Measurements from ENCODE around the gene TCL1B. TPM values are rescaled to one million over a fixed set of nuclear protein-coding genes. Genes with fewer than 3 reads are reported as not detected.
"Not testable (repeated sequence)": the region's sequence is repeated elsewhere in the genome, so short reads cannot be mapped to it uniquely, and the experiment has no call there.

TCL1B gene
- total RNA-seq, 1 donor from 2014 or later, result not detected

- DNase-seq (ENCODE audit: low spot score), result no peak
Observed at GRCh38 chr14:95703341-95703740, 17.1 kb downstream of the TCL1B start.

DNA sequence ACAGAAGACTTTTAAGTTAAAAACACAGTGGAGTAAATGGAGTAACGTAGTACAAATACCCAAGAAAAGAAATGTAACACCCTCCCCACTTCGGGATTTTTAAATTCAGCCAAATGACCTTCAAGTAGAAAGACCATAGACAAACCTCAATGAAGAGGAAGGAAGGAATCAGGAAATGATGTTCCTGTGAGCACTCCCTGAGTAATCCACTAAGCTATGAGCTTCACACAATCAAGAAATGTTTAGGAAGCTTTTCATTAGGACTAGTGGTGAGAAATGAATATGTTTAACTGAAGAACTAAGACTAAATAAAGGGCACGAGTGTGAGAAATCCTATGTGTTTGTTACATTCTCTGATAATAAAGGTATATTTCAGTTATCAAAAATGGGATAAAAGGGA lies 17.6 kb downstream of the TCL1B start:
- no peak for DNase-seq (ENCODE audit: low spot score)

GRCh38 chr14:95705518-95705917 lies 19.3 kb downstream of the TCL1B start:
- no peak for DNase-seq (ENCODE audit: low spot score)

GRCh38 chr14:95707327-95707726 lies 21.1 kb downstream of the TCL1B start:
- no peak for DNase-seq (ENCODE audit: low spot score)

GRCh38 chr14:95710106-95710505 lies 23.9 kb downstream of the TCL1B start:
- DNase-seq (ENCODE audit: low spot score), result no peak

DNA sequence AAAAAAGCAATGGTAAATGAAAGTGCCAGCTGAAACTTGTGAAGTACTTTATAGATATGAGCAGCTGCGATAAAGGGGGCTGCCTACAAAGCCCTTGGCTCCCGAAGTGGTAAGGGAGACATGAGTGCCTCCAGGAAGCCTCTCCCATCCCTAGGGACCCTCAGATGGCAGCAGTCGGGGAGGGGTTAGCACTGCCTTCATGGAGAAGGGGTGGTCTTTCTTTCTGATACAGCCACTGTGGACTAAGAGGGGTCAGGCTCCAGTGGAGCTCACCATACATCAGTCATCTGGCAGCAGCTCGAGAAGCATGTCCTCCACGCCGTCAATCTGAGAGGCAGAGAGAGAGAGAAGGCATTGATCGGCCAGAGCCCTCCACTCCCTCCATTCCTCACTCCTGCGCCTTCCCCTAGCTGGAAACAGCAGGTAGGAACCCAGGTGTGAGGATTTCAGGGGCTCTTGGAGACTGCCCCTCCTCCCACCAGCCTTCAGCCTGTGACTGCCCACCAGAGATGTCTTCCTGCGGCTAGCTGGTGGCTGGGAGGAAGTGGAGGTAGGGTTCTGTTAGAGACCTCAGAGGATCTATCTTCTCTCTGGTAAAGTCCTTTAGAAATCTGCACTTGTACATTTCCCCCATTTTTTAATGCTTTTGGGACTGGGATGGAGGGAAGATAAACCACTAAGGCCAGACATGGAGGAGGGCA lies 25.4 kb downstream of the TCL1B start:
- DNase-seq (ENCODE audit: low spot score), result no peak

DNA sequence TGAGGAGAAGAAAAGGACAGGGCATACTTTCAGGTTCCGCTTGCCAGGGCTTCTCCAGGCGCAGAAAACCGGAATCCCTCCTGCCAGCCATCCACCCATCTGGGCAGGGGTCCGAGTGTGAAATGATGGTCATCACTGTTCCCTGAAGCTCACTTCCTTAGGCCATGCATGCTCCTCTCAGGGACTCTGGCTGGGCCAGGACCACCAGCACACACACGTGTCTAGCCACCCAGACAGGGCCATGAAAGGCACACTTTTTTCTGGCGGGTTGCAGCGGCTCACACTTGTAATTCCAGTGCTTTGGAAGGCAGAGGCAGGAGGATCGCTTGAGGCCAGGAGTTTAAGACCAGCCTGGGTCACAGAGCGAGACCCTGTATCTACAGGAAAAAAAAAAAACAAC lies 26.2 kb downstream of the TCL1B start:
- DNase-seq (ENCODE audit: low spot score), result no peak

DNA sequence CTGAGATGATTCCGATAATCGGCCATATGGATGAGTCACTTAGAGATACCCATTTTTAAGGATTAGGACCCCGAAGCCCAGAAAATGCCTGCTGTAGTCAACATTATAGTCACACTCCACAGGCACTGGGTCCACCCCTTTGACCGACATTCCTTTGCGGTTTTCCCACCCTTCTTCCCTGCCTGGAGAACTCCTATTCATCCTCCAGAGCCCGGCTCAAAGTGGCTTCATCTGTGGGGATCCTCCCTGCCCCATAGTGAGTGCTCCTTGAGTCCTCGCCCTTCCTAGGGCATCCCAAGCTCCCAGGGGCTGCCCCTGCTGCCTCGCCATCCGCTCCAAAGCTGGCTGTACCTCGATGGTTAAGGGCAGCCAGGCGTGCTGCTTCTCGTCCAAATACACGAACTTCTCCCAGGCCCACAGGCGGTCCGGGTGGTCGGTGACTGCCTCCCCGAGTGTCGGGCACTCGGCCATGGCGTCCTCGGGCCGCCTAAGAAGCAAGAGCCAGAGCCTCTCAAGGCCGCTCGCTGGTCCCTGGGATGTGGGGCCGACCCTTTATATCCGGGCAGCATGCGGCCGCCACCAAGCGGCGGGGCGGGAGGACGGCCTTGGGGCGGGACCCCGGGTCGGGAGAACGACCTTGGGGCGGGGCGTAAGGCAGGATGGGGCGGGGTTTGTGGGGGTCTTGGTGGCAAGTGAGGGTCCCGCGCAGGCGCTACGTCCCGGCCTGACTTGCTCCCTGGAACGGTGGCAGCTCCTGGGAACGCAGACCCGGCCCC lies 27.6 kb downstream of the TCL1B start, which contains the start of gene TCL1A:
Gene TCL1A, minus strand, starts transcription at position 530 of the 776 bp plus-strand sequence. Its CDS starts 59 bp downstream, at position 471.
- DNase-seq (ENCODE audit: low spot score), result no peak

DNA sequence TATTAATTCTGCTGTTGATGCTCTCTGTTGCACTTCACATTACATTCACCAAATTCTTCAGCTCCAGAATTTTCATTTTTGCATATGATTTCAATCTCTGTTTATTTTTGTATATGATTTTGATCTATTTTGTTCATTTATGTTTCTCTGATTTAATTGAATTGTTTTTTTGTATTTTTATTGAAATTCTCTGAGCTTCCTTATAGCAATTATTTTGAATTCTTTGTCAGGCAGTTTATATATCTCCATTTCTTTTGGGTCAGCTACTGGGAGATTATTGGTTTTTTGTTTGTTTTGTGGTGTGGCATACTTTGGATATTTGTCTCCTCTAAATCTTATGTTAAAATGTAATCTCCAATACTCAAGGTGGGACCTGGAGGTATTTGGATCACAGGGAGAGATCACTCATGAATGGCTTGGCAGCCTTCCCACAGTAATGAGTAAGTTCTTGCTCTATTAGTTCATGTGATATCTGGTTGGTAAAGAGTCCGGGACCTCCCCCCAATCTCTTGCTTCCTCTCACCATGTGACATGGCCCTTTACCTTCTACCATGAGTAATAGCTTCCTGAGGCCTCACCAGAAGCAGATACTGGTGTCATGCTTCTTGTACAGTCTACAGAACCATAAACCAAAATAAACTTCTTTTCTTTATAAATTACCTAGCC lies 36.4 kb downstream of the TCL1B start:
- DNase-seq (ENCODE audit: low spot score), result no peak

GRCh38 chr14:95725685-95726336 lies 39.6 kb downstream of the TCL1B start:
- DNase-seq (ENCODE audit: low spot score), result no peak

GRCh38 chr14:95727056-95727700 lies 41.0 kb downstream of the TCL1B start:
- no peak for DNase-seq (ENCODE audit: low spot score)

GRCh38 chr14:95729402-95730028 lies 43.3 kb downstream of the TCL1B start:
- not testable (repeated sequence) for DNase-seq (ENCODE audit: low spot score)

- DNase-seq (ENCODE audit: low spot score), result no peak
Observed at GRCh38 chr14:95730126-95730525, 43.9 kb downstream of the TCL1B start.

DNA sequence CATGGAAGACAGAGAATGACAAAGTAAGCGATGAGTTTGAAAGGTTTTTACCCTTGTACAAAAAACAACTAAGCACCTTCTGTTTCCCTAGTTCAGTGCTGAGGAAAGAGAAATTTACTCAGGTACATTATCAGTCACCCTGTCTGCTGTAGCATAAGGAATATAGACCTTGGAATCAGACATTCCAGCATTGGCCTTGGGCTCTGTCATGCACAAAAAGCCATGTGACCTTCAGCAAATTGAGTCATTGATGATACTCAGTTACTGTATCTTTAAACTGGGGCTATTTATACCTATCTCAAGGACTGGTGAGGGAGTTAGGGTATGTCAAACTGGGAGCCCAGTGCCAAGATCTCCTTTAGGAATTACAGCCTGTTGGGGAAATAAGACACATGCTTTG lies 47.0 kb downstream of the TCL1B start:
- DNase-seq (ENCODE audit: low spot score), result no peak

DNA sequence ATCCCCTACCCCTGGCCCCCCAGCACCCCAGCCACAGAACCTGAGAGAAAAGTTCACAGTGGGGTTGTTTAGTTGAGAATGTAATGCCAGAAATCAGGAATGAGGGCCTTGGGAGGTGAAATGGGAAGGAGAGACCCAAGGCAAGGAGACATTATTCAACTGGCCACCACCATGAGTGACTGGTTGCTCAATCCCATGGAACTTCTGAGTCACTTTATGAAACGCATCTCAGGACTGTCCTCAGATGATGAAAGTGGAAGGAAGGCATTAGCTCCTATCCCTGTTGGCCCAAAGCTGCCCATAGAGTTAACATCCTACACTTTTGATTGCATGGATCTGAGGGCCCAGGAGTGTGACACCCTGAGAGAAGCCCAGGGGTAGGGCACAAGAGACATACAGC lies 53.1 kb downstream of the TCL1B start:
- DNase-seq (ENCODE audit: low spot score), result no peak

DNA sequence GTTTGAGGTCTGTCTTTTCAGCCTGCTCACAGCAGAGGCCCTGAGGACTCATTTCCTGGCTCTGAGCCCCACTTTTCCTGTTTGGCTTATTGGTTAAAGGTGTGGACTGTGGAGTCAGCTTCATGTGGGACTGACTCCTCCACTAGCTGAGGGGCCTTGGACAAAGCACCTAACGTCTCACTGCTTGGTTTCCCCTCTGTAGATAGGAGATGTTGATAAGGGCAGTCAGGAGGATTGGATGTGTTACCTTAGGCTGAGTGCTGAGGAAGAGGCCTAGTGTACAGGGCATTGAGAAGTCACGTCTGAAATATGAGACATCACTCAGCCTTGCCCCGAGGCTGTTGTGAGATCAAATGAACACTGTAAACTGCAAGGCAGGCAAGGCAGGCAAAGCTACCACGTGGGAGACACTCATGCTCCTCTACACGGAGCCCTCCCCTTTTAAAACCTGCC lies 54.8 kb downstream of the TCL1B start:
- no peak for DNase-seq (ENCODE audit: low spot score)

DNA sequence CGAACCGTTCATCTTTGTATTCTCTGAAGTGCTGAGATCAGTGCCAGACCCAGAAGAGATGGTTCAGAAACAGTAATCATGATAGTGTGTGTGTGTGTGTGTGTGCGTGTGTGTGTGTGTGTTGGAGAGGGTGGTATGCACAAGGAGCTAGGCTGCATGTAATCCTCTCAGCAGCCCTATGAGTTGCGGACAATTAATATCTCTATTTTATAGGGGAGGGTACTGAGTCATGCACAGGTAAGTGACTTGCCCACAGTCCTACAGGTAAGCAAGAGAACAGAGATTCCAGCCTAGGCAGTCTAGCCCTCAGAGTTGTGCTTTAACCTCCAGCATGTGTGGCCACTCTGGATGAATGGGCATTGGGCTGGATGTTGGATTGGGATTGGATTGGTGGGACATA lies 55.6 kb downstream of the TCL1B start:
- no peak for DNase-seq (ENCODE audit: low spot score)
